ENCODE results near the gene RUNX2. TPM values are rescaled to one million over a fixed set of nuclear protein-coding genes. Genes with fewer than 3 reads are reported as not detected.

Gene RUNX2
- polyA plus RNA-seq, 1 donor from 2014 or later: not detected

- H3K36me3 ChIP-seq (ENCODE audit: insufficient read depth, low read length): no peaks in the 10 kb centered on the region
- H3K9ac ChIP-seq (ENCODE audit: low read length): no peak overlapping the region
- no peaks in the 10 kb centered on the region for H3K9me3 ChIP-seq (ENCODE audit: low read length)
- no peak overlapping the region for H3K4me3 ChIP-seq (ENCODE audit: low read length)
- H3K27me3 ChIP-seq (ENCODE audit: insufficient read depth, low read depth, low read length): no peaks in the 10 kb centered on the region
- H3K9me2 ChIP-seq (ENCODE audit: insufficient read depth, low read length): no peaks in the 10 kb centered on the region
- H3K27ac ChIP-seq (ENCODE audit: low read length): no peak overlapping the region
- H3K4me2 ChIP-seq (ENCODE audit: low read length): no peak overlapping the region
- H2AFZ ChIP-seq (ENCODE audit: low read depth, low read length): no peak overlapping the region
- TF ChIP-seq MXI1 (conservative IDR thresholded peaks at IDR 0.05; ENCODE audit: poor library complexity, severe bottlenecking): no peak
- no peak for TF ChIP-seq REST (IDR thresholded peaks at IDR 0.05; ENCODE audit: borderline replicate concordance)
- TF ChIP-seq CTCF (IDR thresholded peaks at IDR 0.05; ENCODE audit: poor library complexity, severe bottlenecking): no peak
- no peak for TF ChIP-seq SMC3 (conservative IDR thresholded peaks at IDR 0.05; ENCODE audit: poor library complexity)
- H3F3A ChIP-seq (ENCODE audit: insufficient read depth, low read length, poor library complexity, severe bottlenecking): no peaks in the 10 kb centered on the region
- no peaks in the 10 kb centered on the region for H3K79me2 ChIP-seq (replicated peaks; ENCODE audit: insufficient read depth, low read length)
- no peaks in the 10 kb centered on the region for H4K20me1 ChIP-seq (ENCODE audit: insufficient read depth)
These were observed 320.1 kb downstream of the RUNX2 start for GRCh38 chr6:45648262-45648620.

- H3K4me3 ChIP-seq (ENCODE audit: low read length): no peak overlapping the region
- H2AFZ ChIP-seq (ENCODE audit: low read depth, low read length): no peak overlapping the region
These were observed 322.5 kb downstream of the RUNX2 start for GRCh38 chr6:45650524-45651135.

More at GRCh38 chr6:45650524-45651135, 322.5 kb downstream of the RUNX2 start:
- Histone ChIP-seq H3K9ac (ENCODE audit: low read length) (no peak overlapping the region), H3K4me2 (ENCODE audit: low read length) (no peak overlapping the region), H3F3A (ENCODE audit: insufficient read depth, low read length, poor library complexity, severe bottlenecking) (no peaks in the 10 kb centered on the region), H3K36me3 (ENCODE audit: insufficient read depth, low read length) (no peaks in the 10 kb centered on the region), H3K9me2 (ENCODE audit: insufficient read depth, low read length) (no peaks in the 10 kb centered on the region), H3K27ac (ENCODE audit: low read length) (no peak overlapping the region), H3K79me2 (replicated peaks; ENCODE audit: insufficient read depth, low read length) (no peaks in the 10 kb centered on the region), H4K20me1 (ENCODE audit: insufficient read depth) (no peaks in the 10 kb centered on the region), H3K9me3 (ENCODE audit: low read length) (no peaks in the 10 kb centered on the region), H3K27me3 (ENCODE audit: insufficient read depth, low read depth, low read length) (no peaks in the 10 kb centered on the region)
- TF ChIP-seq REST (IDR thresholded peaks at IDR 0.05; ENCODE audit: borderline replicate concordance): no peak
- no peak for TF ChIP-seq CTCF (IDR thresholded peaks at IDR 0.05; ENCODE audit: poor library complexity, severe bottlenecking)
- TF ChIP-seq EP300 (conservative IDR thresholded peaks at IDR 0.05; ENCODE audit: poor library complexity, severe bottlenecking): no peak
- TF ChIP-seq MXI1 (conservative IDR thresholded peaks at IDR 0.05; ENCODE audit: poor library complexity, severe bottlenecking): no peak
- no peak for TF ChIP-seq SMC3 (conservative IDR thresholded peaks at IDR 0.05; ENCODE audit: poor library complexity)
- TF ChIP-seq TAF1 (IDR thresholded peaks at IDR 0.05; ENCODE audit: low read depth): no peak
- no peak for TF ChIP-seq RAD21 (conservative IDR thresholded peaks at IDR 0.05)
- no peak for TF ChIP-seq EZH2 (IDR thresholded peaks at IDR 0.05; ENCODE audit: borderline replicate concordance, insufficient read depth, low read length, poor library complexity, severe bottlenecking)
- TF ChIP-seq POLR2AphosphoS5 (IDR thresholded peaks at IDR 0.05): no peak
